Right lobe of liver (tissue), 6 donors: ENCODE measurements around the gene TRABD2B. TPM values are rescaled to one million over a fixed set of nuclear protein-coding genes. Genes with fewer than 3 reads are reported as not detected.

Experiments
- ATAC-seq, 4 donors: fragments of 200-7000 bp; cut with Tn5 transposase; one replicate each; pipeline ENCODE4 v1.9.1; 2020; ENCODE audit warnings: mild to moderate bottlenecking in 4 of 4, moderate library complexity in 4 of 4
- DNase-seq, 3 donors: peaks; one replicate each; pipeline ENCODE4 v3.0.0-alpha.2; 2020
- H3K27ac ChIP-seq, 3 donors: fragments of 200-600 bp; one replicate each; pipeline ENCODE4 v1.8.0; 2022
- H3K27me3 ChIP-seq, 2 donors: fragments of 200-600 bp; one replicate each; pipeline ENCODE4 v1.8.0; 2022
- H3K36me3 ChIP-seq, 4 donors: fragments of 200-600 bp; sonication (generic) in 1 of 4; one replicate each; pipeline versions ENCODE4 v1.5.1 to v1.8.0; 2017 to 2022; ENCODE audit warnings: control low read depth in 1 of 4
- H3K4me1 ChIP-seq, 4 donors: fragments of 200-600 bp; sonication (generic) in 1 of 4; one replicate each; pipeline versions ENCODE4 v1.5.1 to v1.8.0; 2017 to 2022; ENCODE audit warnings: control low read depth in 1 of 4
- H3K4me3 ChIP-seq, 3 donors: fragments of 200-600 bp; one replicate each; pipeline ENCODE4 v1.8.0; 2022
- H3K9me3 ChIP-seq, 4 donors: fragments of 200-600 bp; sonication (generic) in 1 of 4; one replicate each; pipeline versions ENCODE4 v1.5.1 to v1.8.0; 2017 to 2022; ENCODE audit warnings: control low read depth in 1 of 4
- CTCF ChIP-seq, 4 donors: fragments of 200-600 bp in 3 of 4; fragments of 450-650 bp in 1 of 4; IDR thresholded peaks; one replicate each; pipeline versions ENCODE4 v1.5.1 to v1.8.0; 2016 to 2022; ENCODE audit warnings: antibody characterized with exemption in 4 of 4, mild to moderate bottlenecking in 2 of 4
- POLR2A ChIP-seq: fragments of 450-650 bp; IDR thresholded peaks from one replicate; pipeline ENCODE4 v1.6.1; 2017; ENCODE audit warnings: antibody characterized with exemption, mild to moderate bottlenecking
- WGBS: methylation state at CpG from one replicate; pipeline ENCODE4 v1.1.6; 2018; ENCODE audit warnings: low coverage, low lambda C conversion rate; ENCODE audit not compliant: insufficient coverage; ENCODE audit errors: missing lambda C conversion rate; 5-methylcytosine and 5-hydroxymethylcytosine counted together
- intact Hi-C, 2 donors: fragments of 100-400 bp; cut with DNase I; formaldehyde crosslinking; loops; one replicate each; pipeline versions ENCODE4 v1.11.2 to v1.14.1; 2022
- long read RNA-seq: library from polyadenylated mRNA; unstranded; transcript quantifications from one replicate; pipeline ENCODE4 v2.0.0, GENCODE V29; 2019
- total RNA-seq, 6 experiments: library from RNA; depleted of rRNA in 2 of 6; stranded (reverse); fragments of >200 nt in 2 of 6; fragmentation: NEBNext Ultra II Directional in 3 of 6; extraction: Animal tissue kit (Norgen Biotek cat#: 25700) in 3 of 6; gene quantifications; one replicate each; pipeline versions ENCODE4 v1.1.0 to v1.2.4, GENCODE V29; 2016 to 2023
- donor health status: DM: no; HTN: yes; CAD: no.
- donor health status: DM: no; HTN: no; CAD: no.
- donor health status: DM: no; HTN: no; CAD: no.
- donor health status: DM: no; HTN: yes; CAD: no.
- donor health status: DM: no; HTN: yes; CAD: no.

The TRABD2B gene
- 1 to 10 TPM in 3 of 6 experiments, under 1 TPM in 3; 0.55 to 9.5 (median 1.8) TPM for total RNA-seq
- long read RNA-seq: 0 reads

GRCh38 chr1:47997289-47998200 is at the start of gene TRABD2B:
Gene TRABD2B, minus strand, starts transcription at chr1:47997385.
- 2% methylated on average over 27 of the region's 86 CpGs for WGBS
- Histone ChIP-seq H3K4me3 (peak within 1 kb of the TSS; percentile 64 to 78 (median 70)), H3K36me3 (no peaks in the 10 kb centered on the region), H3K4me1 (peaks cover 0 to 30% (median 4%) of the 10 kb centered on the region in 4 donors), H3K27ac (peak within 1 kb of the TSS; percentile 33 to 82 (median 64)), H3K27me3 (no peaks in the 10 kb centered on the region), H3K9me3 (no peaks in the 10 kb centered on the region)
- TF ChIP-seq CTCF (IDR thresholded peaks at IDR 0.05): peak; percentile 92 to 94 (median 94)
- TF ChIP-seq POLR2A: no peak
- intact Hi-C loops: loop anchor here in 1 of 2 donors (10.0 kb wide), 1 partner anchor 57 kb away; no protein-coding TSS in a partner anchor
- DNase-seq (peak; percentile 82 to 91 (median 88)), ATAC-seq (peak; percentile 85 to 91 (median 86))

DNA sequence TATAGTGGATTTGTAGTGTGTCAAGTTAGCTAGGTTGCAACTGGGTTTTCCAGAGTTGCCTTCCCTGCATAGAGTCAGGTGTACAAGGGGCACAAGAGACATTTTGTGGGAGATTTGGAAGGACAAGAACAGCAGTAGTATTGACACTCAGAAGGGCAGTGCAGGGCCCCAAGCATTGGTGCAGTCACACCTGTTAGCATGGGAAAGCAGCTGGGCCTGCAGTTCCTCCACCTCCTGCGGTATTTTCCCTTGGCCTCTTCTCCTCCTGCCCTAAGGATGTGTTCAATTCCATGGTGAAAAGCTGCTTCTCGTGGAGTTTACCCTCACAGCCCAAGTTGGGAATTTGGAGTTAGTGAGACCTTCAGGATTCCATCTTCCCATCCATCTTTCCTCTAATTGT is 47.1 kb upstream of the TRABD2B start:
- H3K27ac ChIP-seq: no peak overlapping the region
- intact Hi-C loops: no loop called here
- no peak for TF ChIP-seq POLR2A
- no peak for TF ChIP-seq CTCF (IDR thresholded peaks at IDR 0.05)
- WGBS: no CpG with 5 or more reads among the region's 2 CpGs
- H3K4me3 ChIP-seq: no peak overlapping the region
- DNase-seq (no peak), ATAC-seq (no peak)
- no peaks in the 10 kb centered on the region for H3K36me3 ChIP-seq
- H3K27me3 ChIP-seq: no peaks in the 10 kb centered on the region
- H3K4me1 ChIP-seq: no peaks in the 10 kb centered on the region
- H3K9me3 ChIP-seq: no peaks in the 10 kb centered on the region

DNA sequence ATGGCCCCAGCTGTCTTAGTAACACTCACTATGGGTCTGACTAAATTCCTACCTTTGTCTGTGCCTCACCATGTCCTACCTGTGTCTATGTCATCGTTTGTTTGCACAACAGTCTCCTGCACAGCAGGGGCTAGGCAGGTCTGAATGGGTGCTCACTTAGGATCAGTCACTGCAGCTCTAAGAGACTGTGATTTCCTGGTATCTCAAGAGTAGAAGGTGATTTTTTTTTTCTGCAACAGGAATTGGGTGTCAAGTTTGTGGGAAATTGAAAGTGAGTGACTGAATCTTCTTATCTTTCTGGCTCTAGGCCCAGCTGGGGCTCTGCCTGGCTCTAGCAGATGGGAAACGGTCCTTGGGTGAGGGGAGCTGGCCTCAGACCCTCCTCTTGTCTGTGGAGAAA is 46.4 kb upstream of the TRABD2B start:
- H3K36me3 ChIP-seq: no peaks in the 10 kb centered on the region
- no peaks in the 10 kb centered on the region for H3K4me1 ChIP-seq
- no peak overlapping the region for H3K27ac ChIP-seq
- 24% methylated on average over 2 of the region's 2 CpGs for WGBS
- DNase-seq (no peak), ATAC-seq (peak in 2 of 4 donors; percentile 29 to 60)
- H3K27me3 ChIP-seq: no peaks in the 10 kb centered on the region
- TF ChIP-seq CTCF (IDR thresholded peaks at IDR 0.05) (no peak), POLR2A (no peak)
- no peaks in the 10 kb centered on the region for H3K9me3 ChIP-seq
- no peak overlapping the region for H3K4me3 ChIP-seq
- intact Hi-C loops: no loop called here

GRCh38 chr1:48040154-48040553 is 43.0 kb upstream of the TRABD2B start:
- Histone ChIP-seq H3K36me3 (no peaks in the 10 kb centered on the region), H3K9me3 (no peaks in the 10 kb centered on the region), H3K27me3 (no peaks in the 10 kb centered on the region), H3K27ac (no peak overlapping the region), H3K4me1 (no peaks in the 10 kb centered on the region), H3K4me3 (no peak overlapping the region)
- no peak for DNase-seq
- WGBS: no CpG with 5 or more reads among the region's 6 CpGs
- no peak for ATAC-seq
- TF ChIP-seq CTCF (IDR thresholded peaks at IDR 0.05): no peak
- no peak for TF ChIP-seq POLR2A
- intact Hi-C loops: no loop called here
